ENCODE measurements around the gene ZYG11A.

Gene ZYG11A

GRCh38 chr1:52877554-52877953 is 35.0 kb downstream of the ZYG11A start:
- no peak for DNase-seq (ENCODE audit: low spot score)

- no peak for DNase-seq (ENCODE audit: low spot score)
Observed at GRCh38 chr1:52880206-52880605, 37.6 kb downstream of the ZYG11A start.

- DNase-seq (ENCODE audit: low spot score): no peak
Observed at GRCh38 chr1:52887483-52887882, 44.9 kb downstream of the ZYG11A start.

- DNase-seq (ENCODE audit: low spot score): no peak
Observed at GRCh38 chr1:52892424-52893215, 50.1 kb downstream of the ZYG11A start.

GRCh38 chr1:52899445-52899894 is 56.9 kb downstream of the ZYG11A start:
- DNase-seq (ENCODE audit: low spot score): no peak

- DNase-seq (ENCODE audit: low spot score): no peak
Observed at GRCh38 chr1:52900402-52900801, 57.8 kb downstream of the ZYG11A start.

- DNase-seq (ENCODE audit: low spot score): no peak
Observed at GRCh38 chr1:52901384-52901783, 58.8 kb downstream of the ZYG11A start.

- DNase-seq (ENCODE audit: low spot score): no peak
Observed at GRCh38 chr1:52904208-52904926, 61.8 kb downstream of the ZYG11A start.

- peak; percentile 92 for DNase-seq (ENCODE audit: low spot score)
Observed at GRCh38 chr1:52904927-52905698, 62.6 kb downstream of the ZYG11A start.

GRCh38 chr1:52906135-52906603 is 63.6 kb downstream of the ZYG11A start:
- DNase-seq (ENCODE audit: low spot score): no peak

- DNase-seq (ENCODE audit: low spot score): no peak
Observed at GRCh38 chr1:52907068-52907811, 64.7 kb downstream of the ZYG11A start.

- DNase-seq (ENCODE audit: low spot score): no peak
Observed at GRCh38 chr1:52907812-52908153, 65.2 kb downstream of the ZYG11A start.

- no peak for DNase-seq (ENCODE audit: low spot score)
Observed at GRCh38 chr1:52911541-52911940, 69.0 kb downstream of the ZYG11A start.

GRCh38 chr1:52913014-52913413 is 70.5 kb downstream of the ZYG11A start:
- no peak for DNase-seq (ENCODE audit: low spot score)

- peak; percentile 68 for DNase-seq (ENCODE audit: low spot score)
Observed at GRCh38 chr1:52913537-52913936, 71.0 kb downstream of the ZYG11A start.

- no peak for DNase-seq (ENCODE audit: low spot score)
Observed at GRCh38 chr1:52914463-52914862, 71.9 kb downstream of the ZYG11A start.

- DNase-seq (ENCODE audit: low spot score): no peak
Observed at GRCh38 chr1:52915211-52915854, 72.8 kb downstream of the ZYG11A start.

- DNase-seq (ENCODE audit: low spot score): no peak
Observed at GRCh38 chr1:52915855-52916220, 73.3 kb downstream of the ZYG11A start.

GRCh38 chr1:52916241-52916975 is 73.8 kb downstream of the ZYG11A start:
- DNase-seq (ENCODE audit: low spot score): no peak

- DNase-seq (ENCODE audit: low spot score): no peak
Observed at GRCh38 chr1:52917156-52917555, 74.6 kb downstream of the ZYG11A start.

GRCh38 chr1:52917581-52917980 is 75.0 kb downstream of the ZYG11A start:
- no peak for DNase-seq (ENCODE audit: low spot score)
